Astrocyte (in vitro differentiated cells and primary cell): ENCODE data around the gene NARS2.

Source experiments
- EZH2 ChIP-seq: IDR thresholded peaks from 2 replicates; pipeline ENCODE4 v1.6.1; 2012; ENCODE audit warnings: mild to moderate bottlenecking, low read length, inconsistent platforms; ENCODE audit not compliant: insufficient read depth
- TF ChIP-seq, protein P1 (sequence below): IDR thresholded peaks from 2 replicates; pipeline ENCODE4 v1.5.1; 2011; ENCODE audit warnings: low read depth, mild to moderate bottlenecking, inconsistent platforms, low read length, moderate library complexity; ENCODE audit not compliant: insufficient read depth

DNA sequence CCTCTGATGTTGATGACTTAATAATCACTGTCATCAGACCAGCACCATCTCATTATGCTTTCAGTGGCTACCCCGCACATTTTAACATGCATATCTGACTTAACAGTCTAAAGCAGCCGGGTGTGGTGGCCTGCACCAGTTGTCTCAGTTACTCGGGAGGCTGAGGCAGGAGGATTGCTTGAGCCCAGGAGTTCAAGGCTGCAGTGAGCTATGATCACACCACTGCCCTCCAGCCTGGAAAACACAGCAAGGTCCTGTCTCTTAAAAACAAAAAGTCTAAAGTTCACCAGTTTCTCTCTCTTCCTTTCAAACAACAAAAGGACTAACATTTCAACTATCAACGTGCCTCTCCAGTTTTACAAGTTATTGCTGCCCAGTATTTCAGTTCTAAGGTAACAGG lies 101.8 kb downstream of the NARS2 start:
- TF ChIP-seq, protein P1, sequence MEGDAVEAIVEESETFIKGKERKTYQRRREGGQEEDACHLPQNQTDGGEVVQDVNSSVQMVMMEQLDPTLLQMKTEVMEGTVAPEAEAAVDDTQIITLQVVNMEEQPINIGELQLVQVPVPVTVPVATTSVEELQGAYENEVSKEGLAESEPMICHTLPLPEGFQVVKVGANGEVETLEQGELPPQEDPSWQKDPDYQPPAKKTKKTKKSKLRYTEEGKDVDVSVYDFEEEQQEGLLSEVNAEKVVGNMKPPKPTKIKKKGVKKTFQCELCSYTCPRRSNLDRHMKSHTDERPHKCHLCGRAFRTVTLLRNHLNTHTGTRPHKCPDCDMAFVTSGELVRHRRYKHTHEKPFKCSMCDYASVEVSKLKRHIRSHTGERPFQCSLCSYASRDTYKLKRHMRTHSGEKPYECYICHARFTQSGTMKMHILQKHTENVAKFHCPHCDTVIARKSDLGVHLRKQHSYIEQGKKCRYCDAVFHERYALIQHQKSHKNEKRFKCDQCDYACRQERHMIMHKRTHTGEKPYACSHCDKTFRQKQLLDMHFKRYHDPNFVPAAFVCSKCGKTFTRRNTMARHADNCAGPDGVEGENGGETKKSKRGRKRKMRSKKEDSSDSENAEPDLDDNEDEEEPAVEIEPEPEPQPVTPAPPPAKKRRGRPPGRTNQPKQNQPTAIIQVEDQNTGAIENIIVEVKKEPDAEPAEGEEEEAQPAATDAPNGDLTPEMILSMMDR = no peak
- TF ChIP-seq EZH2 = no peak
